Testis (tissue), 3 donors: ENCODE data around the gene ELAPOR1. TPM values are rescaled to one million over a fixed set of nuclear protein-coding genes. Genes with fewer than 3 reads are reported as not detected.

Source experiments
- DNase-seq: peaks from one replicate; pipeline ENCODE4 v3.0.0-alpha.2; 2019
- H3K27ac ChIP-seq, 2 donors: fragments of 200-600 bp; sonication (generic); one replicate each; pipeline ENCODE4 v1.5.1; 2019
- H3K27me3 ChIP-seq: fragments of 200-600 bp; sonication (generic); one replicate; pipeline ENCODE4 v1.5.1; 2019
- H3K36me3 ChIP-seq: fragments of 200-600 bp; sonication (generic); one replicate; pipeline ENCODE4 v1.5.1; 2017; ENCODE audit warnings: low read depth; ENCODE audit errors: missing control alignments
- H3K4me1 ChIP-seq: fragments of 200-600 bp; sonication (generic); one replicate; pipeline ENCODE4 v1.5.1; 2019
- H3K4me3 ChIP-seq, 2 donors: fragments of 200-600 bp; sonication (generic); one replicate each; pipeline ENCODE4 v1.5.1; 2017 to 2019
- H3K9me3 ChIP-seq: fragments of 200-600 bp; sonication (generic); one replicate; pipeline ENCODE4 v1.5.1; 2017
- POLR2A ChIP-seq: fragments of 450-650 bp; IDR thresholded peaks from one replicate; pipeline ENCODE4 v1.6.1; 2017; ENCODE audit warnings: antibody characterized with exemption, mild to moderate bottlenecking, moderate library complexity
- WGBS, 2 donors: methylation state at CpG; one replicate each; pipeline ENCODE4 v1.1.5; 2018; 5-methylcytosine and 5-hydroxymethylcytosine counted together
- intact Hi-C: fragments of 100-400 bp; cut with DNase I; formaldehyde crosslinking; loops from one replicate; pipeline ENCODE4 v1.15.1; 2023; ENCODE audit warnings: low total_unique reads
- polyA plus RNA-seq: library from polyadenylated mRNA; stranded (reverse); fragments of 350-450 nt; fragmentation: Illumina TruSeq; extraction: RNeasy Lipid Tissue Mini Kit (QIAGEN cat#74804); gene quantifications from one replicate; pipeline ENCODE4 v1.2.3, GENCODE V29; 2014; ENCODE audit warnings: low read depth, low replicate concordance; ENCODE audit not compliant: insufficient read depth
- total RNA-seq, 2 donors: library from RNA; depleted of rRNA; stranded (reverse); fragments of >200 nt; gene quantifications; one replicate each; pipeline ENCODE4 v1.2.3, GENCODE V29; 2016
- TF ChIP-seq, protein P1 (sequence below), 3 experiments: fragments of 450-650 bp in 2 of 3; fragments of 200-600 bp in 1 of 3; sonication (generic) in 1 of 3; IDR thresholded peaks; one replicate each; pipeline ENCODE4 v1.5.1; 2016 to 2019; ENCODE audit warnings: antibody characterized with exemption in 3 of 3, mild to moderate bottlenecking in 2 of 3, moderate library complexity in 1 of 3

The ELAPOR1 gene
- total and polyA plus RNA-seq, 3 donors from 2014 or later = 31.2 to 82.3 (median 47.8) TPM

- WGBS, 2 donors = 3 to 4% methylated on average over 32 to 39 of the region's 39 CpGs
- peaks cover 8% of the 10 kb centered on the region for H3K4me1 ChIP-seq
- H3K27me3 ChIP-seq = no peaks in the 10 kb centered on the region
- peak within 1 kb of the TSS; percentile 70 to 93 for H3K4me3 ChIP-seq
- H3K27ac ChIP-seq = peak within 1 kb of the TSS; percentile 88 to 96
- intact Hi-C loops = no loop called here
- TF ChIP-seq, protein P1, sequence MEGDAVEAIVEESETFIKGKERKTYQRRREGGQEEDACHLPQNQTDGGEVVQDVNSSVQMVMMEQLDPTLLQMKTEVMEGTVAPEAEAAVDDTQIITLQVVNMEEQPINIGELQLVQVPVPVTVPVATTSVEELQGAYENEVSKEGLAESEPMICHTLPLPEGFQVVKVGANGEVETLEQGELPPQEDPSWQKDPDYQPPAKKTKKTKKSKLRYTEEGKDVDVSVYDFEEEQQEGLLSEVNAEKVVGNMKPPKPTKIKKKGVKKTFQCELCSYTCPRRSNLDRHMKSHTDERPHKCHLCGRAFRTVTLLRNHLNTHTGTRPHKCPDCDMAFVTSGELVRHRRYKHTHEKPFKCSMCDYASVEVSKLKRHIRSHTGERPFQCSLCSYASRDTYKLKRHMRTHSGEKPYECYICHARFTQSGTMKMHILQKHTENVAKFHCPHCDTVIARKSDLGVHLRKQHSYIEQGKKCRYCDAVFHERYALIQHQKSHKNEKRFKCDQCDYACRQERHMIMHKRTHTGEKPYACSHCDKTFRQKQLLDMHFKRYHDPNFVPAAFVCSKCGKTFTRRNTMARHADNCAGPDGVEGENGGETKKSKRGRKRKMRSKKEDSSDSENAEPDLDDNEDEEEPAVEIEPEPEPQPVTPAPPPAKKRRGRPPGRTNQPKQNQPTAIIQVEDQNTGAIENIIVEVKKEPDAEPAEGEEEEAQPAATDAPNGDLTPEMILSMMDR (IDR thresholded peaks at IDR 0.05) = peak in 2 of 3 experiments; percentile 47 to 57
- TF ChIP-seq POLR2A = peak; percentile 75
- no peaks in the 10 kb centered on the region for H3K36me3 ChIP-seq
- DNase-seq = peak; percentile 95
- H3K9me3 ChIP-seq = no peaks in the 10 kb centered on the region
These were observed 38.1 kb upstream of the ELAPOR1 start, which contains the start of gene TAF13 for GRCh38 chr1:109075531-109076490. TAF13 (minus strand) TSS chr1:109076003; CDS start chr1:109075947, 56 bp downstream.

GRCh38 chr1:109078317-109078716 is 35.6 kb upstream of the ELAPOR1 start:
- DNase-seq = no peak
- Histone ChIP-seq H3K4me1 (peaks cover 8% of the 10 kb centered on the region), H3K36me3 (no peaks in the 10 kb centered on the region), H3K4me3 (no peak overlapping the region), H3K27ac (no peak overlapping the region), H3K9me3 (no peaks in the 10 kb centered on the region), H3K27me3 (no peaks in the 10 kb centered on the region)
- WGBS, 2 donors = 86 to 88% methylated on average over 1 of the region's 1 CpG
- intact Hi-C loops = no loop called here
- TF ChIP-seq, protein P1 (IDR thresholded peaks at IDR 0.05) = no peak
- no peak for TF ChIP-seq POLR2A

- TF ChIP-seq, protein P1 (IDR thresholded peaks at IDR 0.05) = no peak
- TF ChIP-seq POLR2A = no peak
- H3K27ac ChIP-seq = peak overlapping the region in 1 of 2 donors; percentile 81
These were observed 34.7 kb upstream of the ELAPOR1 start for GRCh38 chr1:109079240-109079622.

DNA sequence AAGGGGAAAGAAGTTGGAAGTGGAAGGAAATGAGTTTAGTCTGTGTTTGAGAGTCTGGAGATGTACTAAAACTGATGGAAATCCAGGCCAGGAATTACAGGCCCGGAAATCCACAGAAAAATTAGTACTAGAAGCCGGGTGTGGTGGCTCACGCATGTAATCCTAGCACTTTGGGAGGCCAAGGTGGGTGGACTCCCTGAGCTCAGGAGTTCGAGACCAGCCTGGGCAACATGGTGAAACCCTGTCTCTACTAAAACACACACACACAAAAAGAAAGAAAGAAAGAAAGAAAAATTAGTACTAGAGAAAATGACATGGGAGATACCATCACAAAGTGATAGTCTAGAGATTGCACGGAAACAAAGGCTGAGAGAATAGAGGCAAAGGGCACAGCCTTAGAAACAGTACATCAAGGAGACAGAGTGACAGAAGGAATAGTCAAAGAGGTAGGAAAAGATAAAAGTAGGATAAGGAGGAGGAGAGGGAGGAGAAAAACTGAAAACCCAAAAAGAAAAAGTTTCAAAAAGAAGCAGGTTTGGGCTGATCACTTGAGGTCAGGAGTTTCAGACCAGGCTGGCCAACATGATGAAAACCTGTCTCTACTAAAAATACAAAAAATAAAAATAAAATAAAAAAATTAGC is 33.4 kb upstream of the ELAPOR1 start:
- no peaks in the 10 kb centered on the region for H3K36me3 ChIP-seq
- no peaks in the 10 kb centered on the region for H3K9me3 ChIP-seq
- WGBS, 2 donors = 75 to 78% methylated on average over 5 of the region's 5 CpGs
- intact Hi-C loops = no loop called here
- peak overlapping the region; percentile 81 for H3K27ac ChIP-seq
- H3K4me3 ChIP-seq = no peak overlapping the region
- no peak for DNase-seq
- H3K4me1 ChIP-seq = peaks cover 3% of the 10 kb centered on the region
- TF ChIP-seq POLR2A = no peak
- TF ChIP-seq, protein P1 (IDR thresholded peaks at IDR 0.05) = no peak
- no peaks in the 10 kb centered on the region for H3K27me3 ChIP-seq

More at GRCh38 chr1:109079240-109079622, 34.7 kb upstream of the ELAPOR1 start:
- H3K36me3 ChIP-seq = no peaks in the 10 kb centered on the region
- 83 to 88% methylated on average over 2 of the region's 2 CpGs for WGBS, 2 donors
- no peak for DNase-seq
- peaks cover 8% of the 10 kb centered on the region for H3K4me1 ChIP-seq
- H3K4me3 ChIP-seq = no peak overlapping the region
- no peaks in the 10 kb centered on the region for H3K27me3 ChIP-seq
- H3K9me3 ChIP-seq = no peaks in the 10 kb centered on the region
- intact Hi-C loops = no loop called here
